Measurements from ENCODE around the gene SYCP2. TPM values are rescaled to one million over a fixed set of nuclear protein-coding genes. Genes with fewer than 3 reads are reported as not detected.

The SYCP2 gene
- total RNA-seq, 1 donor: 3.0 TPM

- DNase-seq (ENCODE audit: low read depth): no peak
- TF ChIP-seq CTCF (IDR thresholded peaks at IDR 0.05; ENCODE audit: insufficient read depth, low read depth, low read length): peak; percentile 21
- H3K4me3 ChIP-seq (ENCODE audit: low read depth, low read length): no peak overlapping the region
These were observed 21.8 kb upstream of the SYCP2 start for GRCh38 chr20:59955131-59955796.

GRCh38 chr20:59954718-59955117 lies 21.3 kb upstream of the SYCP2 start:
- H3K4me3 ChIP-seq (ENCODE audit: low read depth, low read length): no peak overlapping the region
- no peak for DNase-seq (ENCODE audit: low read depth)
- no peak for TF ChIP-seq CTCF (IDR thresholded peaks at IDR 0.05; ENCODE audit: insufficient read depth, low read depth, low read length)

GRCh38 chr20:59949911-59950310 lies 16.5 kb upstream of the SYCP2 start:
- H3K4me3 ChIP-seq (ENCODE audit: low read depth, low read length): no peak overlapping the region
- TF ChIP-seq CTCF (IDR thresholded peaks at IDR 0.05; ENCODE audit: insufficient read depth, low read depth, low read length): no peak
- no peak for DNase-seq (ENCODE audit: low read depth)

- no peak overlapping the region for H3K4me3 ChIP-seq (ENCODE audit: low read depth, low read length)
- TF ChIP-seq CTCF (IDR thresholded peaks at IDR 0.05; ENCODE audit: insufficient read depth, low read depth, low read length): peak; percentile 61
- DNase-seq (ENCODE audit: low read depth): peak; percentile 60
These were observed 15.6 kb upstream of the SYCP2 start for GRCh38 chr20:59948828-59949720.

- H3K4me3 ChIP-seq (ENCODE audit: low read depth, low read length): no peak overlapping the region
- DNase-seq (ENCODE audit: low read depth): no peak
- TF ChIP-seq CTCF (IDR thresholded peaks at IDR 0.05; ENCODE audit: insufficient read depth, low read depth, low read length): no peak
These were observed 14.8 kb upstream of the SYCP2 start for GRCh38 chr20:59948212-59948611.

- no peak overlapping the region for H3K4me3 ChIP-seq (ENCODE audit: low read depth, low read length)
- no peak for DNase-seq (ENCODE audit: low read depth)
These were observed 13.9 kb upstream of the SYCP2 start for GRCh38 chr20:59947376-59947775.

More at GRCh38 chr20:59947376-59947775, 13.9 kb upstream of the SYCP2 start:
- TF ChIP-seq CTCF (IDR thresholded peaks at IDR 0.05; ENCODE audit: insufficient read depth, low read depth, low read length): no peak
